CD4-positive, alpha-beta T cell (primary cell): ENCODE results near the gene ZNF106. TPM values are rescaled to one million over a fixed set of nuclear protein-coding genes. Genes with fewer than 3 reads are reported as not detected.

ENCODE experiments used
- ATAC-seq: fragments of 200-7000 bp; cut with Tn5 transposase; one replicate; pipeline ENCODE4 v1.10.0; 2022; ENCODE audit warnings: mild to moderate bottlenecking; ENCODE audit not compliant: poor library complexity
- CTCF ChIA-PET: fragments of 350-600 bp; sonication (Branson Sonifier 250); formaldehyde crosslinking; loops from one replicate; lab custom pipeline; 2021; ENCODE audit warnings: antibody characterized with exemption, inconsistent platforms; lab: Charles Lee
- POLR2A ChIA-PET: fragments of 350-600 bp; sonication (Branson Sonifier 250); formaldehyde crosslinking; loops from one replicate; lab custom pipeline; 2021; ENCODE audit warnings: antibody characterized with exemption, inconsistent platforms; lab: Charles Lee
- DNase-seq, 14 experiments: peaks; one replicate each; pipeline ENCODE4 v3.0.0-alpha.2; 2013 to 2020; ENCODE audit warnings: mixed read lengths in 2 of 14
- H3K27ac ChIP-seq, 2 donors: one replicate each; pipeline versions ENCODE4 v1.5.1 to v1.7.0; 2013; ENCODE audit warnings: low read length in 2 of 2, low read depth in 1 of 2, mild to moderate bottlenecking in 1 of 2
- H3K27me3 ChIP-seq, 2 experiments: 1 replicate in 1 of 2; 2 replicates in 1 of 2; pipeline versions ENCODE4 v1.6.1 to v1.7.0; 2013; ENCODE audit warnings: low read length in 2 of 2, control low read depth in 1 of 2, mild to moderate bottlenecking in 1 of 2, moderate library complexity in 1 of 2; ENCODE audit not compliant: insufficient read depth in 2 of 2, control insufficient read depth in 1 of 2
- H3K36me3 ChIP-seq: one replicate; pipeline ENCODE4 v1.6.1; 2013; ENCODE audit warnings: low read length, control low read depth; ENCODE audit not compliant: insufficient read depth
- H3K4me1 ChIP-seq: one replicate; pipeline ENCODE4 v1.6.1; 2013; ENCODE audit warnings: low read length, control low read depth; ENCODE audit not compliant: insufficient read depth
- H3K4me3 ChIP-seq: one replicate; pipeline ENCODE4 v1.5.1; 2013; ENCODE audit warnings: mild to moderate bottlenecking, low read length, moderate library complexity
- H3K9me3 ChIP-seq, 2 experiments: 1 replicate in 1 of 2; 2 replicates in 1 of 2; pipeline versions ENCODE4 v1.6.1 to v1.7.0; 2013; ENCODE audit warnings: low read length in 2 of 2, mild to moderate bottlenecking in 2 of 2, control low read depth in 1 of 2, moderate library complexity in 1 of 2; ENCODE audit not compliant: control insufficient read depth in 1 of 2, insufficient read depth in 1 of 2
- H3K27ac Mint-ChIP-seq: one replicate; pipeline ENCODE4 v1.8.0; 2020; ENCODE audit warnings: mixed read lengths
- H3K27me3 Mint-ChIP-seq: one replicate; pipeline ENCODE4 v1.8.0; 2021; ENCODE audit warnings: mixed read lengths
- H3K36me3 Mint-ChIP-seq: one replicate; pipeline ENCODE4 v1.8.0; 2021; ENCODE audit warnings: low read depth, mixed read lengths
- H3K4me1 Mint-ChIP-seq: one replicate; pipeline ENCODE4 v1.8.0; 2021; ENCODE audit warnings: low read depth, mixed read lengths
- H3K4me3 Mint-ChIP-seq: one replicate; pipeline ENCODE4 v1.8.0; 2020; ENCODE audit warnings: mild to moderate bottlenecking, mixed read lengths
- H3K9me3 Mint-ChIP-seq: one replicate; pipeline ENCODE4 v1.8.0; 2020; ENCODE audit warnings: mixed read lengths
- CTCF ChIP-seq: fragments of 200-600 bp; IDR thresholded peaks from one replicate; pipeline ENCODE4 v1.8.0; 2022; ENCODE audit warnings: antibody characterized with exemption, mild to moderate bottlenecking
- intact Hi-C, 2 experiments: fragments of 100-400 bp; cut with DNase I in 1 of 2; cut with micrococcal nuclease in 1 of 2; formaldehyde crosslinking; loops; one replicate each; pipeline versions ENCODE4 v1.15.1 to v1.9.0; 2023 to 2025; cut with DNase I, micrococcal nuclease
- total RNA-seq, 174 experiments: library from RNA in 2 of 174; stranded (reverse) in 2 of 174; gene quantifications; one replicate each; pipeline ENCODE4 v1.2.3 and lab custom pipeline; 2021 to 2026

Gene ZNF106
- total RNA-seq, 2 experiments from 2014 or later, result 30.9 to 31.4 TPM

- ATAC-seq (no peak), DNase-seq (no peak)
- intact Hi-C loops, result no loop called here
- Histone ChIP-seq H3K36me3 (no peaks in the 10 kb centered on the region), H3K4me3 (no peak overlapping the region), H3K9me3 (no peaks in the 10 kb centered on the region), H3K4me1 (no peaks in the 10 kb centered on the region), H3K27ac (no peak overlapping the region), H3K27me3 (no peaks in the 10 kb centered on the region)
- ChIA-PET POLR2A (no interaction called here), CTCF (no interaction called here)
- Mint-ChIP-seq H3K27me3 (no peaks in the 10 kb centered on the region), H3K27ac (no peak overlapping the region), H3K9me3 (no peaks in the 10 kb centered on the region), H3K36me3 (peaks cover 4% of the 10 kb centered on the region), H3K4me1 (no peaks in the 10 kb centered on the region), H3K4me3 (no peak overlapping the region)
- no peak for TF ChIP-seq CTCF
Observed at GRCh38 chr15:42365921-42366550, 124.9 kb downstream of the ZNF106 start.

- no peaks in the 10 kb centered on the region for H3K4me1 Mint-ChIP-seq
- no peaks in the 10 kb centered on the region for H3K9me3 ChIP-seq
- H3K4me1 ChIP-seq, result no peaks in the 10 kb centered on the region
- no peaks in the 10 kb centered on the region for H3K27me3 ChIP-seq
- H3K27me3 Mint-ChIP-seq, result no peaks in the 10 kb centered on the region
- TF ChIP-seq CTCF, result no peak
- ATAC-seq (no peak), DNase-seq (no peak)
- no peak overlapping the region for H3K4me3 Mint-ChIP-seq
- CTCF ChIA-PET, result no interaction called here
- no peak overlapping the region for H3K4me3 ChIP-seq
- intact Hi-C loops, result no loop called here
- H3K36me3 ChIP-seq, result no peaks in the 10 kb centered on the region
- no peak overlapping the region for H3K27ac ChIP-seq
- H3K27ac Mint-ChIP-seq, result no peak overlapping the region
- POLR2A ChIA-PET, result no interaction called here
- no peaks in the 10 kb centered on the region for H3K9me3 Mint-ChIP-seq
- H3K36me3 Mint-ChIP-seq, result peaks cover 4% of the 10 kb centered on the region
Observed at GRCh38 chr15:42364529-42364928, 126.4 kb downstream of the ZNF106 start.

GRCh38 chr15:42363942-42364341 lies 127.0 kb downstream of the ZNF106 start:
- ATAC-seq, result no peak
- H3K4me1 Mint-ChIP-seq, result no peaks in the 10 kb centered on the region

More at GRCh38 chr15:42363942-42364341, 127.0 kb downstream of the ZNF106 start:
- Mint-ChIP-seq H3K4me3 (no peak overlapping the region), H3K9me3 (no peaks in the 10 kb centered on the region), H3K36me3 (peaks cover 10% of the 10 kb centered on the region), H3K27me3 (no peaks in the 10 kb centered on the region), H3K27ac (no peak overlapping the region)
- H3K27me3 ChIP-seq, result no peaks in the 10 kb centered on the region
- ChIA-PET CTCF (no interaction called here), POLR2A (no interaction called here)
- H3K4me3 ChIP-seq, result no peak overlapping the region
- H3K27ac ChIP-seq, result no peak overlapping the region
- H3K4me1 ChIP-seq, result no peaks in the 10 kb centered on the region
- DNase-seq, result no peak
- TF ChIP-seq CTCF, result no peak
- H3K36me3 ChIP-seq, result no peaks in the 10 kb centered on the region
- no peaks in the 10 kb centered on the region for H3K9me3 ChIP-seq
- intact Hi-C loops, result no loop called here
